ENCODE data around the gene NPHP4.
A peak's percentile ranks its signal among the peaks of the same experiment; 100 is the strongest.

Gene NPHP4

GRCh38 chr1:5966543-5967205 is 25.6 kb downstream of the NPHP4 start:
- H3K36me3 ChIP-seq (ENCODE audit: control insufficient read depth, insufficient read depth, low read length) = no peaks in the 10 kb centered on the region
- H2BK120ac ChIP-seq (ENCODE audit: low read depth, low read length) = no peak overlapping the region
- no peak overlapping the region for H2BK15ac ChIP-seq (replicated peaks; ENCODE audit: low read depth)
- H3K27ac ChIP-seq (ENCODE audit: low read depth, low read length) = no peak overlapping the region
- H3K4me3 ChIP-seq (ENCODE audit: low read length) = no peak overlapping the region
- no peak overlapping the region for H3K56ac ChIP-seq (ENCODE audit: low read length)
- peak; percentile 14 for DNase-seq
- no peaks in the 10 kb centered on the region for H3K27me3 ChIP-seq (ENCODE audit: insufficient read depth, low read length, poor library complexity)
- no peaks in the 10 kb centered on the region for H3K4me1 ChIP-seq (ENCODE audit: control insufficient read depth, low read depth, low read length)
- no peak overlapping the region for H2BK5ac ChIP-seq (ENCODE audit: low read length)
- no peak overlapping the region for H3K4ac ChIP-seq (ENCODE audit: low read depth, low read length)
- no peak overlapping the region for H3K23ac ChIP-seq (ENCODE audit: low read length)
- H3K9ac ChIP-seq (ENCODE audit: low read length) = no peak overlapping the region
- whole genome bisulfite sequencing (ENCODE audit: extremely low coverage, insufficient coverage, low lambda C conversion rate) = no CpG with 5 or more reads among the region's 17 CpGs
- no peak overlapping the region for H2AK5ac ChIP-seq (ENCODE audit: low read length)
- H3K79me1 ChIP-seq (ENCODE audit: low read length) = no peaks in the 10 kb centered on the region
- no peaks in the 10 kb centered on the region for H3K79me2 ChIP-seq (ENCODE audit: control insufficient read depth, insufficient read depth, low read length)
- no peak overlapping the region for H3K4me2 ChIP-seq (ENCODE audit: low read length)
- H3K18ac ChIP-seq (ENCODE audit: low read length) = no peak overlapping the region
- H4K5ac ChIP-seq (ENCODE audit: low read length) = no peak overlapping the region
- no peak overlapping the region for H4K8ac ChIP-seq (ENCODE audit: low read depth, low read length)

- H4K8ac ChIP-seq (ENCODE audit: low read depth, low read length) = no peak overlapping the region
- H3K4me1 ChIP-seq (ENCODE audit: control insufficient read depth, low read depth, low read length) = no peaks in the 10 kb centered on the region
- no peak overlapping the region for H3K4me2 ChIP-seq (ENCODE audit: low read length)
- no peak overlapping the region for H3K18ac ChIP-seq (ENCODE audit: low read length)
- no peak overlapping the region for H3K4me3 ChIP-seq (ENCODE audit: low read length)
- H2AK5ac ChIP-seq (ENCODE audit: low read length) = no peak overlapping the region
- no peak overlapping the region for H3K56ac ChIP-seq (ENCODE audit: low read length)
- WGBS (ENCODE audit: extremely low coverage, insufficient coverage, low lambda C conversion rate) = no CpG with 5 or more reads among the region's 16 CpGs
- no peak overlapping the region for H2BK5ac ChIP-seq (ENCODE audit: low read length)
- H3K36me3 ChIP-seq (ENCODE audit: control insufficient read depth, insufficient read depth, low read length) = no peaks in the 10 kb centered on the region
- no peak overlapping the region for H3K23ac ChIP-seq (ENCODE audit: low read length)
- H2BK120ac ChIP-seq (ENCODE audit: low read depth, low read length) = no peak overlapping the region
- H3K27ac ChIP-seq (ENCODE audit: low read depth, low read length) = no peak overlapping the region
- no peaks in the 10 kb centered on the region for H3K79me1 ChIP-seq (ENCODE audit: low read length)
- DNase-seq = no peak
- H4K5ac ChIP-seq (ENCODE audit: low read length) = no peak overlapping the region
- no peak overlapping the region for H3K4ac ChIP-seq (ENCODE audit: low read depth, low read length)
- no peak overlapping the region for H3K9ac ChIP-seq (ENCODE audit: low read length)
- H3K27me3 ChIP-seq (ENCODE audit: insufficient read depth, low read length, poor library complexity) = no peaks in the 10 kb centered on the region
- H3K79me2 ChIP-seq (ENCODE audit: control insufficient read depth, insufficient read depth, low read length) = no peaks in the 10 kb centered on the region
- no peak overlapping the region for H2BK15ac ChIP-seq (replicated peaks; ENCODE audit: low read depth)
Observed at GRCh38 chr1:5965586-5966131, 26.6 kb downstream of the NPHP4 start.

- Histone ChIP-seq H3K18ac (ENCODE audit: low read length) (no peak overlapping the region), H3K79me2 (ENCODE audit: control insufficient read depth, insufficient read depth, low read length) (no peaks in the 10 kb centered on the region), H3K4me3 (ENCODE audit: low read length) (no peak overlapping the region), H3K4me1 (ENCODE audit: control insufficient read depth, low read depth, low read length) (no peaks in the 10 kb centered on the region), H3K4ac (ENCODE audit: low read depth, low read length) (no peak overlapping the region), H2BK15ac (replicated peaks; ENCODE audit: low read depth) (no peak overlapping the region), H2BK120ac (ENCODE audit: low read depth, low read length) (no peak overlapping the region), H2BK5ac (ENCODE audit: low read length) (no peak overlapping the region), H3K23ac (ENCODE audit: low read length) (no peak overlapping the region), H3K27ac (ENCODE audit: low read depth, low read length) (no peak overlapping the region), H4K5ac (ENCODE audit: low read length) (no peak overlapping the region), H3K79me1 (ENCODE audit: low read length) (no peaks in the 10 kb centered on the region), H4K8ac (ENCODE audit: low read depth, low read length) (no peak overlapping the region), H3K56ac (ENCODE audit: low read length) (no peak overlapping the region), H3K36me3 (ENCODE audit: control insufficient read depth, insufficient read depth, low read length) (peaks cover 2% of the 10 kb centered on the region), H3K9ac (ENCODE audit: low read length) (no peak overlapping the region), H2AK5ac (ENCODE audit: low read length) (no peak overlapping the region), H3K27me3 (ENCODE audit: insufficient read depth, low read length, poor library complexity) (no peaks in the 10 kb centered on the region), H3K4me2 (ENCODE audit: low read length) (no peak overlapping the region)
- WGBS (ENCODE audit: extremely low coverage, insufficient coverage, low lambda C conversion rate) = no CpG with 5 or more reads among the region's 24 CpGs
- DNase-seq = no peak
Observed at GRCh38 chr1:5962265-5963105, 29.7 kb downstream of the NPHP4 start.

- Histone ChIP-seq H3K18ac (ENCODE audit: low read length) (no peak overlapping the region), H3K79me1 (ENCODE audit: low read length) (no peaks in the 10 kb centered on the region), H3K4me2 (ENCODE audit: low read length) (no peak overlapping the region), H2BK5ac (ENCODE audit: low read length) (no peak overlapping the region), H3K36me3 (ENCODE audit: control insufficient read depth, insufficient read depth, low read length) (peaks cover 2% of the 10 kb centered on the region), H4K8ac (ENCODE audit: low read depth, low read length) (no peak overlapping the region), H3K27me3 (ENCODE audit: insufficient read depth, low read length, poor library complexity) (no peaks in the 10 kb centered on the region), H2BK15ac (replicated peaks; ENCODE audit: low read depth) (no peak overlapping the region), H4K5ac (ENCODE audit: low read length) (no peak overlapping the region), H3K4me1 (ENCODE audit: control insufficient read depth, low read depth, low read length) (no peaks in the 10 kb centered on the region), H3K4ac (ENCODE audit: low read depth, low read length) (no peak overlapping the region), H3K4me3 (ENCODE audit: low read length) (no peak overlapping the region), H2AK5ac (ENCODE audit: low read length) (no peak overlapping the region), H3K56ac (ENCODE audit: low read length) (no peak overlapping the region), H3K27ac (ENCODE audit: low read depth, low read length) (no peak overlapping the region), H3K9ac (ENCODE audit: low read length) (no peak overlapping the region), H3K79me2 (ENCODE audit: control insufficient read depth, insufficient read depth, low read length) (no peaks in the 10 kb centered on the region), H3K23ac (ENCODE audit: low read length) (no peak overlapping the region), H2BK120ac (ENCODE audit: low read depth, low read length) (no peak overlapping the region)
- no peak for DNase-seq
- no CpG with 5 or more reads among the region's 11 CpGs for WGBS (ENCODE audit: extremely low coverage, insufficient coverage, low lambda C conversion rate)
Observed at GRCh38 chr1:5961601-5962000, 30.6 kb downstream of the NPHP4 start.

- no peak overlapping the region for H3K4me3 ChIP-seq (ENCODE audit: low read length)
- no peak overlapping the region for H3K56ac ChIP-seq (ENCODE audit: low read length)
- H3K4me2 ChIP-seq (ENCODE audit: low read length) = no peak overlapping the region
- H2BK15ac ChIP-seq (replicated peaks; ENCODE audit: low read depth) = no peak overlapping the region
- no peak overlapping the region for H4K5ac ChIP-seq (ENCODE audit: low read length)
- H3K27me3 ChIP-seq (ENCODE audit: insufficient read depth, low read length, poor library complexity) = no peaks in the 10 kb centered on the region
- peaks cover 2% of the 10 kb centered on the region for H3K36me3 ChIP-seq (ENCODE audit: control insufficient read depth, insufficient read depth, low read length)
- H2BK120ac ChIP-seq (ENCODE audit: low read depth, low read length) = no peak overlapping the region
- no peak overlapping the region for H3K27ac ChIP-seq (ENCODE audit: low read depth, low read length)
- no CpG with 5 or more reads among the region's 7 CpGs for WGBS (ENCODE audit: extremely low coverage, insufficient coverage, low lambda C conversion rate)
- H3K4me1 ChIP-seq (ENCODE audit: control insufficient read depth, low read depth, low read length) = no peaks in the 10 kb centered on the region
- H2BK5ac ChIP-seq (ENCODE audit: low read length) = no peak overlapping the region
- no peaks in the 10 kb centered on the region for H3K79me2 ChIP-seq (ENCODE audit: control insufficient read depth, insufficient read depth, low read length)
- DNase-seq = no peak
- H3K79me1 ChIP-seq (ENCODE audit: low read length) = no peaks in the 10 kb centered on the region
- H3K4ac ChIP-seq (ENCODE audit: low read depth, low read length) = no peak overlapping the region
- H3K18ac ChIP-seq (ENCODE audit: low read length) = no peak overlapping the region
- no peak overlapping the region for H3K9ac ChIP-seq (ENCODE audit: low read length)
- H2AK5ac ChIP-seq (ENCODE audit: low read length) = no peak overlapping the region
- no peak overlapping the region for H3K23ac ChIP-seq (ENCODE audit: low read length)
- no peak overlapping the region for H4K8ac ChIP-seq (ENCODE audit: low read depth, low read length)
Observed at GRCh38 chr1:5960336-5960735, 31.9 kb downstream of the NPHP4 start.
